SK-N-SH (cell line): Measurements from ENCODE around the gene QKI. TPM values are rescaled to one million over a fixed set of nuclear protein-coding genes. Genes with fewer than 3 reads are reported as not detected.

ENCODE experiments used
- CTCF ChIA-PET: fragments of 300-600, 350-600 bp; formaldehyde crosslinking; extraction: SDS; loops from one replicate; lab custom pipeline; 2021; lab: Yijun Ruan, JAX
- POLR2A ChIA-PET: fragments of 350-600 bp; sonication (Branson Sonifier 250); formaldehyde crosslinking; extraction: SDS; loops from one replicate; lab custom pipeline; 2020; ENCODE audit warnings: antibody characterized with exemption, inconsistent platforms; lab: Yijun Ruan, JAX
- DNase-seq: peaks from one replicate; pipeline ENCODE4 v3.0.0; 2012
- H2AFZ ChIP-seq: fragments of 200-600 bp; sonication (generic); 2 replicates; pipeline ENCODE4 v1.8.1; 2016; ENCODE audit warnings: antibody characterized with exemption, mild to moderate bottlenecking, low read depth
- H3F3A ChIP-seq: fragments of 200-600 bp; sonication (generic); replicated peaks from 2 replicates; pipeline ENCODE3; 2016; ENCODE audit warnings: antibody characterized with exemption, mild to moderate bottlenecking; ENCODE audit not compliant: insufficient read depth
- H3K27ac ChIP-seq, 2 experiments: fragments of 200-500 bp in 1 of 2; fragments of 200-600 bp in 1 of 2; sonication (Bioruptor generic) in 1 of 2; sonication (generic), shearing (Covaris generic) in 1 of 2; 2 replicates each; pipeline versions ENCODE4 v1.5.1 to v1.6.1; 2014 to 2016; ENCODE audit warnings: low read depth in 2 of 2, inconsistent platforms in 1 of 2, low read length in 1 of 2, mild to moderate bottlenecking in 1 of 2, mixed read lengths in 1 of 2
- H3K27me3 ChIP-seq: fragments of 200-600 bp; sonication (generic), shearing (Covaris generic); 2 replicates; pipeline ENCODE4 v1.6.1; 2016; ENCODE audit warnings: mixed run types; ENCODE audit not compliant: insufficient read depth
- H3K36me3 ChIP-seq, 2 experiments: fragments of 200-500 bp in 1 of 2; fragments of 200-600 bp in 1 of 2; sonication (Bioruptor generic) in 1 of 2; sonication (generic) in 1 of 2; replicated peaks in 1 of 2; 2 replicates each; pipeline versions ENCODE3 to v1.5.1; 2014 to 2016; ENCODE audit warnings: low read length in 1 of 2, mild to moderate bottlenecking in 1 of 2; ENCODE audit not compliant: insufficient read depth in 2 of 2, control insufficient read depth in 1 of 2
- H3K4me1 ChIP-seq, 2 experiments: fragments of 200-500 bp in 1 of 2; fragments of 200-600 bp in 1 of 2; sonication (Bioruptor generic) in 1 of 2; sonication (generic), shearing (Covaris generic) in 1 of 2; 2 replicates each; pipeline versions ENCODE4 v1.5.1 to v1.6.1; 2014 to 2016; ENCODE audit warnings: low read depth in 1 of 2, low read length in 1 of 2, mixed run types in 1 of 2; ENCODE audit not compliant: insufficient read depth in 2 of 2, control insufficient read depth in 1 of 2
- H3K4me2 ChIP-seq: fragments of 200-600 bp; sonication (generic), shearing (Covaris generic); 2 replicates; pipeline ENCODE4 v1.6.1; 2017; ENCODE audit warnings: mixed run types
- H3K4me3 ChIP-seq, 2 experiments: fragments of 200-500 bp in 1 of 2; fragments of 200-600 bp in 1 of 2; sonication (Bioruptor generic) in 1 of 2; sonication (generic), shearing (Covaris generic) in 1 of 2; 2 replicates each; pipeline versions ENCODE4 v1.5.1 to v1.8.1; 2014 to 2016; ENCODE audit warnings: low read depth in 2 of 2, inconsistent platforms in 1 of 2, low read length in 1 of 2, mild to moderate bottlenecking in 1 of 2, mixed read lengths in 1 of 2, moderate library complexity in 1 of 2
- H3K79me2 ChIP-seq: fragments of 200-600 bp; sonication (generic); 2 replicates; pipeline ENCODE4 v1.8.1; 2017; ENCODE audit warnings: mild to moderate bottlenecking; ENCODE audit not compliant: insufficient read depth
- H3K9ac ChIP-seq: fragments of 200-600 bp; sonication (generic); 2 replicates; pipeline ENCODE4 v1.6.1; 2017; ENCODE audit warnings: mixed run types
- H3K9me2 ChIP-seq: fragments of 200-600 bp; sonication (generic); 2 replicates; pipeline ENCODE4 v1.6.1; 2017; ENCODE audit warnings: mixed run types
- H3K9me3 ChIP-seq: fragments of 200-600 bp; sonication (generic); 2 replicates; pipeline ENCODE4 v1.6.1; 2017; ENCODE audit warnings: mixed run types, mild to moderate bottlenecking, moderate library complexity
- H4K20me1 ChIP-seq: fragments of 200-600 bp; sonication (generic); 2 replicates; pipeline ENCODE4 v1.6.1; 2017; ENCODE audit warnings: mild to moderate bottlenecking, mixed run types; ENCODE audit not compliant: insufficient read depth
- FOSL2 ChIP-seq: IDR thresholded peaks from 2 replicates; pipeline ENCODE4 v1.4.0; 2012; ENCODE audit warnings: low read depth, mild to moderate bottlenecking, moderate library complexity, borderline replicate concordance
- FOXM1 ChIP-seq: IDR thresholded peaks from 2 replicates; pipeline ENCODE4 v1.4.0; 2012; ENCODE audit warnings: low read depth, mild to moderate bottlenecking
- IRF3 ChIP-seq: fragments of 150-350 bp; IDR thresholded peaks from 2 replicates; pipeline ENCODE4 v1.6.1; 2016; ENCODE audit warnings: mild to moderate bottlenecking, low read depth, low read length
- MEF2A ChIP-seq: IDR thresholded peaks from 2 replicates; pipeline ENCODE4 v1.4.0; 2012; ENCODE audit warnings: low read depth, borderline replicate concordance
- NFIC ChIP-seq: IDR thresholded peaks from 2 replicates; pipeline ENCODE4 v1.4.0; 2012; ENCODE audit warnings: borderline replicate concordance
- POLR2AphosphoS5 ChIP-seq: IDR thresholded peaks from 2 replicates; pipeline ENCODE4 v1.6.1; 2012; ENCODE audit warnings: low read depth, low read length
- TCF12 ChIP-seq: IDR thresholded peaks from 2 replicates; pipeline ENCODE4 v1.4.0; 2012
- ZBTB33 ChIP-seq: IDR thresholded peaks from 2 replicates; pipeline ENCODE4 v1.4.0; 2012; ENCODE audit warnings: low read depth, borderline replicate concordance
- WGBS: methylation state at CpG from one replicate; pipeline ENCODE4 v1.1.6; 2017; ENCODE audit warnings: low lambda C conversion rate; 5-methylcytosine and 5-hydroxymethylcytosine counted together
- polyA plus RNA-seq, 3 experiments: library from polyadenylated mRNA; depleted of rRNA; stranded (reverse); fragments of >200 nt; gene quantifications; 2 replicates each; pipeline ENCODE4 v1.2.3, GENCODE V29; 2012
- TF ChIP-seq, protein P1 (sequence below): fragments of 200-600 bp; sonication (generic); IDR thresholded peaks from 2 replicates; pipeline ENCODE4 v1.6.1; 2017; ENCODE audit warnings: antibody characterized with exemption, mild to moderate bottlenecking, moderate library complexity

The QKI gene
- polyA plus RNA-seq, 1 of the 3 experiments (the other 2 are of a cell fraction) = 51.1 TPM

DNA sequence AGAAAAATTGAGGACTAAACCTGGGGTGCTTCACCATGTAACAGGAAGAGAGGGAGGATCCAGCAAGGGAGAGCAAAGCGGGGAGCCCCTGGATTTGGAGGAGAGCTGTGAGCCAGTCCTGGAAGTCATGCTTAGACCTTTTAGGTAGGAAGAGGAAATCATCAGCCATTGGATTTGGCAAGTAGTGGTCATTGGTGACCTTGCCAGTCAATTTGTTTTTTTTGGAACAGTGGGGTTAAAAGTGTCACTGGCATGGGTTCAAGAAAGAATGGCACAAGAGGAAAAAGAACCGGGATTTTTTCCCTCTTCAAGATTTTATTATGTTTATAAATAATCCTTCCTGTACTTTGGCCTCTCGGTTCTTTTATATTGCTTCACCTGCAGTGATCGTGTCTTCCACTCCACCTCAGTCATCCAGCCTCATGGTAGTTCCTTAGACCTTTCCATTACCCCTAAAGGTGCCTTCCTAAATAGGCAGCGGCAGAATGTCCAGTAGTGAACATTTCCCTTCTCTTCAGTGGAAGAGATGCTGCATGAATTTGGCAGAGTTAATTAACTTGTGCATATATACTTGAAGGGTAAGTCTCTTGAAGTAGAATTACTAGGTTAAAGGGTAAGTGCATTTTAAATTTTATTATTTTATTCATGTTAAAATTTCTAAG is 124.7 kb downstream of the QKI start:
- H3K9me2 ChIP-seq = no peaks in the 10 kb centered on the region
- no peak for DNase-seq
- no peak for TF ChIP-seq TCF12
- TF ChIP-seq, protein P1, sequence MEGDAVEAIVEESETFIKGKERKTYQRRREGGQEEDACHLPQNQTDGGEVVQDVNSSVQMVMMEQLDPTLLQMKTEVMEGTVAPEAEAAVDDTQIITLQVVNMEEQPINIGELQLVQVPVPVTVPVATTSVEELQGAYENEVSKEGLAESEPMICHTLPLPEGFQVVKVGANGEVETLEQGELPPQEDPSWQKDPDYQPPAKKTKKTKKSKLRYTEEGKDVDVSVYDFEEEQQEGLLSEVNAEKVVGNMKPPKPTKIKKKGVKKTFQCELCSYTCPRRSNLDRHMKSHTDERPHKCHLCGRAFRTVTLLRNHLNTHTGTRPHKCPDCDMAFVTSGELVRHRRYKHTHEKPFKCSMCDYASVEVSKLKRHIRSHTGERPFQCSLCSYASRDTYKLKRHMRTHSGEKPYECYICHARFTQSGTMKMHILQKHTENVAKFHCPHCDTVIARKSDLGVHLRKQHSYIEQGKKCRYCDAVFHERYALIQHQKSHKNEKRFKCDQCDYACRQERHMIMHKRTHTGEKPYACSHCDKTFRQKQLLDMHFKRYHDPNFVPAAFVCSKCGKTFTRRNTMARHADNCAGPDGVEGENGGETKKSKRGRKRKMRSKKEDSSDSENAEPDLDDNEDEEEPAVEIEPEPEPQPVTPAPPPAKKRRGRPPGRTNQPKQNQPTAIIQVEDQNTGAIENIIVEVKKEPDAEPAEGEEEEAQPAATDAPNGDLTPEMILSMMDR = no peak
- no peak for TF ChIP-seq IRF3
- TF ChIP-seq MEF2A = no peak
- TF ChIP-seq FOXM1 = no peak
- TF ChIP-seq FOSL2 = no peak
- no peak for TF ChIP-seq POLR2AphosphoS5
- no peak for TF ChIP-seq ZBTB33
- CTCF ChIA-PET = interaction anchor here (1.1 kb wide), 1 partner anchor 13 kb away, joined by 3 read pairs; no protein-coding TSS in a partner anchor
- H3K4me3 ChIP-seq = no peak overlapping the region
- no peak overlapping the region for H3K27ac ChIP-seq
- 93% methylated on average over 5 of the region's 5 CpGs for WGBS
- peaks cover 0 to 2% of the 10 kb centered on the region in 2 experiments; a peak in 1 of 4 replicates for H3K4me1 ChIP-seq
- peaks cover 19% of the 10 kb centered on the region for H4K20me1 ChIP-seq
- H3K27me3 ChIP-seq = no peaks in the 10 kb centered on the region
- POLR2A ChIA-PET = no interaction called here
- no peaks in the 10 kb centered on the region; the same call in 1 of the 2 replicates for H3K9me3 ChIP-seq
- peaks cover 5% of the 10 kb centered on the region for H3F3A ChIP-seq
- H2AFZ ChIP-seq = no peak overlapping the region
- peaks cover 96% of the 10 kb centered on the region for H3K79me2 ChIP-seq
- peaks cover 0 to 16% of the 10 kb centered on the region in 2 experiments for H3K36me3 ChIP-seq
- no peak overlapping the region for H3K9ac ChIP-seq
- no peak overlapping the region for H3K4me2 ChIP-seq

- H3K4me1 ChIP-seq = peaks cover 0 to 2% of the 10 kb centered on the region in 2 experiments; a peak in 1 of 4 replicates
- TF ChIP-seq NFIC = no peak
- TF ChIP-seq, protein P1 = no peak
- H3K9me2 ChIP-seq = no peaks in the 10 kb centered on the region
- ChIA-PET POLR2A (no interaction called here), CTCF (interaction anchor here (1.9 kb wide), 1 partner anchor 10 kb away, joined by 5 read pairs; no protein-coding TSS in a partner anchor)
- H3K4me3 ChIP-seq = no peak overlapping the region
- H3K27me3 ChIP-seq = no peaks in the 10 kb centered on the region
- H2AFZ ChIP-seq = no peak overlapping the region
- no peak overlapping the region for H3K9ac ChIP-seq
- peaks cover 9% of the 10 kb centered on the region; the same call in 1 of the 2 replicates for H4K20me1 ChIP-seq
- peaks cover 3% of the 10 kb centered on the region in 2 experiments for H3K36me3 ChIP-seq
- DNase-seq = no peak
- WGBS = 96% methylated on average over 2 of the region's 2 CpGs
- no peaks in the 10 kb centered on the region for H3K9me3 ChIP-seq
- no peak overlapping the region for H3K27ac ChIP-seq
- H3K4me2 ChIP-seq = no peak overlapping the region
- peaks cover 5% of the 10 kb centered on the region for H3F3A ChIP-seq
- H3K79me2 ChIP-seq = peaks cover 83% of the 10 kb centered on the region
These were observed 128.8 kb downstream of the QKI start for GRCh38 chr6:163543321-163543720.
